NT2/D1 (cell line): ENCODE results near the gene SYT15.

ENCODE experiments used
- DNase-seq: peaks from one replicate; pipeline ENCODE4 v3.0.0-alpha.2; 2011; ENCODE audit warnings: low read depth, low spot score
- H3K27me3 ChIP-seq: 2 replicates; pipeline ENCODE4 v1.6.0; 2011; ENCODE audit warnings: mild to moderate bottlenecking; ENCODE audit not compliant: insufficient read length, insufficient read depth
- H3K36me3 ChIP-seq: 2 replicates; pipeline ENCODE4 v1.6.1; 2011; ENCODE audit warnings: mild to moderate bottlenecking, low read length, mixed read lengths; ENCODE audit not compliant: insufficient read depth, insufficient read length
- H3K4me1 ChIP-seq: 2 replicates; pipeline ENCODE4 v1.5.1; 2011; ENCODE audit not compliant: insufficient read depth, insufficient read length
- H3K4me3 ChIP-seq: 2 replicates; pipeline ENCODE4 v1.5.1; 2011; ENCODE audit warnings: low read depth; ENCODE audit not compliant: insufficient read length
- H3K9ac ChIP-seq: 2 replicates; pipeline ENCODE4 v1.6.0; 2011; ENCODE audit warnings: low read depth; ENCODE audit not compliant: insufficient read length
- H3K9me3 ChIP-seq: 2 replicates; pipeline ENCODE4 v1.5.1; 2011; ENCODE audit warnings: mild to moderate bottlenecking, low read length; ENCODE audit not compliant: insufficient read depth
- SUZ12 ChIP-seq: IDR thresholded peaks from 2 replicates; pipeline ENCODE4 v1.6.1; 2011; ENCODE audit not compliant: insufficient read length, insufficient read depth; ENCODE audit errors: extremely low read depth
- YY1 ChIP-seq: IDR thresholded peaks from 2 replicates; pipeline ENCODE4 v1.6.1; 2011; ENCODE audit not compliant: insufficient read length, insufficient read depth
- ZNF274 ChIP-seq: IDR thresholded peaks from 2 replicates; pipeline ENCODE4 v1.6.1; 2011; ENCODE audit warnings: mild to moderate bottlenecking, low read depth, low read length

The SYT15 gene

GRCh38 chr10:46541735-46542566 lies 37.0 kb upstream of the SYT15 start:
- Histone ChIP-seq H3K36me3 (peaks cover 3% of the 10 kb centered on the region), H3K4me1 (peaks cover 13% of the 10 kb centered on the region), H3K27me3 (no peaks in the 10 kb centered on the region), H3K9ac (no peak overlapping the region), H3K9me3 (no peaks in the 10 kb centered on the region), H3K4me3 (peak overlapping the region; percentile 27)
- no peak for DNase-seq
- TF ChIP-seq SUZ12: no peak
- TF ChIP-seq ZNF274: no peak
- no peak for TF ChIP-seq YY1

DNA sequence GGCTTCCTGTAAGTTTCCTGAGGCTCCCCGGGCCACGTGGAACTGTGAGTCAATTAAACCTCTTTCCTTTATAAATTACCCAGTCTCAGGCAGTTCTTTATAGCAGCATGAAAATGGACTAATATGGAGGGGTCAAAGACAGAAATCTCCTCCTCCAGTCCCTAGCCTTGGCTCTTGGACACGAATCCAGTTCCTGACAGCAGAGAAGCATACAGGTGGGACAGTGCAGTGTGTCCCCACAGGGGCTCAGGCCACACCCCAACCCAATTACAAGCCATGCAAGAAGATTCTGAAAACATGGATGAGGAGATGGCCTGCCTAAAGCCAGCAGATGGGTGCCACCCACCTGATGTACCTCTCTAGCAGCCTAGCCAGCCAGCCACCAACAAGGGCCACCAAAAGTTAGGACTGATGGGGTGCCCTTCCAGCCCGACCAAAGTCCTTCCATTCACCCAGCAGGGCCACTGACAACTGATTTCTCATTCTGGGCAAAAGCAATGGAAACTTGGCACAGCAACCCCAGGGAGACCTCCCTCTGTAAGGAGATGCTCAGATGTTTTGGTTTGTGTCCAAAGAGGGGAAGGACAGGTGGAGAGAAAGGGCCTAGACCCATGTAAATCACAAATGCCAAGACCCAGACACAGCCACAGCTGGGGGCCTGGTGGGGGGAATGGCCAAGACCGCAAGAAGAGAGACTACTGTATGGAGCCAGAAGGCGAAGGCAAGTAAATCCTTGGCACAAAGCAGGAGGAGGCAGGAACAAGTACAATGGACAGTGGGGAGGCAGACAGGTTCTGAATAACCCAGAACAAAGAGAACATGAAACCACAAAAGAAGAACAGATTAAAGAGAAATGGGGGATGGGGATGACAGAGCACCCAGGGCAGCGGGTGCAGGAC lies 36.1 kb upstream of the SYT15 start:
- H3K27me3 ChIP-seq: no peaks in the 10 kb centered on the region
- no peak overlapping the region for H3K9ac ChIP-seq
- no peak for DNase-seq
- H3K9me3 ChIP-seq: no peaks in the 10 kb centered on the region
- H3K4me1 ChIP-seq: peaks cover 13% of the 10 kb centered on the region
- H3K4me3 ChIP-seq: no peak overlapping the region
- H3K36me3 ChIP-seq: peaks cover 3% of the 10 kb centered on the region
- TF ChIP-seq SUZ12: no peak
- no peak for TF ChIP-seq YY1
- TF ChIP-seq ZNF274: no peak

- TF ChIP-seq YY1 (no peak), SUZ12 (no peak), ZNF274 (no peak)
- H3K9ac ChIP-seq: no peak overlapping the region
- no peak for DNase-seq
- no peak overlapping the region for H3K4me3 ChIP-seq
- H3K4me1 ChIP-seq: peaks cover 13% of the 10 kb centered on the region
- H3K27me3 ChIP-seq: no peaks in the 10 kb centered on the region
- H3K9me3 ChIP-seq: no peaks in the 10 kb centered on the region
- H3K36me3 ChIP-seq: peaks cover 3% of the 10 kb centered on the region
Measured at GRCh38 chr10:46543466-46544377, 35.2 kb upstream of the SYT15 start.

DNA sequence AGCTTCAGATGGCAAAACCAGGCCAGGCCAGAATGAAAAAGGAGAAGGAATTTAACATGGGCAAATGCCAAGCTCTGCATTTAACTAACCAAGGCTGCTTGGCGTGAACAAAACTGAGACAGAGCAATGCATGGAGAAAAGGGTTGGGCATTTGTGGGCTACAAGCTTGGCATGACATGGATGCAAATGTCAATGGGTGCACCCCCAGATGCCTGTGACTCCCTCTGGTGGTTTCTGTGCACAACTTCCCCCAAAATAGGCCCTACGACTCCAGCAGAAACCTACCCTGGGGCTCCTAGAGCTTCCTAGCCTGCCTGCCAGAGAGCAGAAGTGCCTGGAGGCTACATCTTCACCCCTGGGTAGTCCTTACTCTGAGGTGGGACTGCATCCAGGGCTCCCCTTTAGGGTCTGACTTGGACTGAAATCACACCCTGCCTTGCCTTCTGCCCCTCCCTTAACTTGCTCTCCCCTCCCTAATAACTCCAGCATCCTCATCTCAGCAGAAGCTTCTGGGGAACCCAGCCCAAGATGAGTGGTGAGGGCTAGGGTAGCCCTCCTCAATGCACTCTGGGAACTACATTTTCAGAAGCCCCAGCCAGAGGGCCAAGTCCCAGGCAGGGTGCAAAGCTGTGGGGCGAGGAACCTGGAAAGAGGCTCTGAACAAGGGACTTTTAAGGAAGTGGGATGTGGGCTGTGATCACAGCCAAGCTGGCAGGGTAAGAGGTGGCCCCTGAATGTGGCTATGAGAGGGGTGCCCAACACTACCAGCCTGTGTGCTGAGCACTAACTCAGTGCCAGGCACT lies 33.7 kb upstream of the SYT15 start:
- H3K27me3 ChIP-seq: no peaks in the 10 kb centered on the region
- DNase-seq: no peak

GRCh38 chr10:46545861-46546590 lies 32.9 kb upstream of the SYT15 start:
- Histone ChIP-seq H3K27me3 (no peaks in the 10 kb centered on the region), H3K4me1 (peaks cover 8% of the 10 kb centered on the region), H3K9me3 (no peaks in the 10 kb centered on the region), H3K9ac (no peak overlapping the region), H3K4me3 (no peak overlapping the region), H3K36me3 (peaks cover 11% of the 10 kb centered on the region)
- DNase-seq: no peak
- no peak for TF ChIP-seq ZNF274
- TF ChIP-seq YY1: no peak
- no peak for TF ChIP-seq SUZ12

More for the DNA sequence above, 33.7 kb upstream of the SYT15 start:
- Histone ChIP-seq H3K9me3 (no peaks in the 10 kb centered on the region), H3K4me3 (no peak overlapping the region), H3K36me3 (peaks cover 8% of the 10 kb centered on the region), H3K9ac (no peak overlapping the region), H3K4me1 (peaks cover 12% of the 10 kb centered on the region)
- TF ChIP-seq YY1 (no peak), ZNF274 (no peak), SUZ12 (no peak)
